GM12872 (cell line): ENCODE measurements around the gene RHBDL1.

Experiments used
- CTCF ChIP-seq: IDR thresholded peaks from 3 replicates; pipeline ENCODE4 v1.5.1; 2011; ENCODE audit warnings: low read depth, mild to moderate bottlenecking, low read length, moderate library complexity; ENCODE audit not compliant: insufficient read depth

The RHBDL1 gene

GRCh38 chr16:695355-696089 lies 20.1 kb downstream of the RHBDL1 start:
- no peak for TF ChIP-seq CTCF

GRCh38 chr16:698911-699671 lies 23.6 kb downstream of the RHBDL1 start:
- no peak for TF ChIP-seq CTCF

- TF ChIP-seq CTCF: no peak
Measured at GRCh38 chr16:700684-701584, 25.5 kb downstream of the RHBDL1 start.

GRCh38 chr16:702341-702740 lies 26.9 kb downstream of the RHBDL1 start:
- TF ChIP-seq CTCF: no peak

- TF ChIP-seq CTCF: no peak
Measured at GRCh38 chr16:703406-703805, 27.9 kb downstream of the RHBDL1 start.

GRCh38 chr16:704047-704446 lies 28.6 kb downstream of the RHBDL1 start:
- no peak for TF ChIP-seq CTCF
